Neural crest cell (in vitro differentiated cells): Measurements from ENCODE around the gene DNAI4. TPM values are rescaled to one million over a fixed set of nuclear protein-coding genes. Genes with fewer than 3 reads are reported as not detected.
"Not testable (repeated sequence)": the region's sequence is repeated elsewhere in the genome, so short reads cannot be mapped to it uniquely, and the experiment has no call there.

Source experiments
- DNase-seq: peaks from one replicate; pipeline ENCODE4 v3.0.0; 2021; ENCODE audit warnings: low read depth, mixed read lengths, low spot score
- H3K27ac Mint-ChIP-seq: one replicate; pipeline ENCODE4 v1.8.0; 2021; ENCODE audit warnings: mild to moderate bottlenecking, mixed read lengths; ENCODE audit not compliant: unreplicated experiment
- H3K27me3 Mint-ChIP-seq: 2 replicates; pipeline ENCODE4 v1.8.0; 2021; ENCODE audit warnings: low read depth, mild to moderate bottlenecking, mixed read lengths
- H3K36me3 Mint-ChIP-seq: 2 replicates; pipeline ENCODE4 v1.8.0; 2021; ENCODE audit warnings: low read depth, mild to moderate bottlenecking, mixed read lengths
- H3K4me1 Mint-ChIP-seq: 2 replicates; pipeline ENCODE4 v1.8.0; 2021; ENCODE audit warnings: mixed read lengths
- H3K4me3 Mint-ChIP-seq: one replicate; pipeline ENCODE4 v1.8.0; 2021; ENCODE audit warnings: mild to moderate bottlenecking, mixed read lengths
- H3K9me3 Mint-ChIP-seq: 2 replicates; pipeline ENCODE4 v1.8.0; 2021; ENCODE audit warnings: mixed read lengths
- total RNA-seq: library from RNA; stranded (reverse); gene quantifications from 2 replicates; pipeline ENCODE4 v1.2.1, GENCODE V29; 2021
- TF ChIP-seq, protein P1 (sequence below): fragments of 200-600 bp; sonication (generic); conservative IDR thresholded peaks from 2 replicates; pipeline ENCODE4 v1.5.0; 2021; ENCODE audit warnings: antibody characterized with exemption, mild to moderate bottlenecking

Gene DNAI4
- total RNA-seq, 1 donor from 2014 or later, result 8.0 TPM

DNA sequence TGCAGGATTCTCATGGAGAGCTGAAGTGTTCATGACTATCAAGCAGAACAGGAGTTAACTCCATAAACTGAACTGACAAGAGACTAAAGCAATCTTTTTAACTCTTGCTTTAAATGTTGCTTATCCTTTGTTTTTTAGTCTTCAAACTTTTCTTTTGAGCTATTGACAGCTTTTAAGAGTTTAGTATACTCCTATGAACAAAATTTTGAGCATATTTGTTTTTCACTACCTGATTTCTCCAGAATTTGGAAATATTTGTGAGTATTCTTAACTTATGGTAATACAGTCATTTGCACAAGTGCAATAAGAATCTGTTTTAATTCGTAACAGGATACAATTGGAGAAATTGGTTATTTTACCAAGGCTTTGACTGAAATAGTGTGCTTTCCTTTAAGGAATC is 7.2 kb downstream of the DNAI4 start:
- Mint-ChIP-seq H3K4me3 (no peak overlapping the region), H3K36me3 (peaks cover 18% of the 10 kb centered on the region), H3K27me3 (no peaks in the 10 kb centered on the region), H3K27ac (no peak overlapping the region), H3K9me3 (no peaks in the 10 kb centered on the region), H3K4me1 (peaks cover 5% of the 10 kb centered on the region)
- DNase-seq, result no peak
- TF ChIP-seq, protein P1, sequence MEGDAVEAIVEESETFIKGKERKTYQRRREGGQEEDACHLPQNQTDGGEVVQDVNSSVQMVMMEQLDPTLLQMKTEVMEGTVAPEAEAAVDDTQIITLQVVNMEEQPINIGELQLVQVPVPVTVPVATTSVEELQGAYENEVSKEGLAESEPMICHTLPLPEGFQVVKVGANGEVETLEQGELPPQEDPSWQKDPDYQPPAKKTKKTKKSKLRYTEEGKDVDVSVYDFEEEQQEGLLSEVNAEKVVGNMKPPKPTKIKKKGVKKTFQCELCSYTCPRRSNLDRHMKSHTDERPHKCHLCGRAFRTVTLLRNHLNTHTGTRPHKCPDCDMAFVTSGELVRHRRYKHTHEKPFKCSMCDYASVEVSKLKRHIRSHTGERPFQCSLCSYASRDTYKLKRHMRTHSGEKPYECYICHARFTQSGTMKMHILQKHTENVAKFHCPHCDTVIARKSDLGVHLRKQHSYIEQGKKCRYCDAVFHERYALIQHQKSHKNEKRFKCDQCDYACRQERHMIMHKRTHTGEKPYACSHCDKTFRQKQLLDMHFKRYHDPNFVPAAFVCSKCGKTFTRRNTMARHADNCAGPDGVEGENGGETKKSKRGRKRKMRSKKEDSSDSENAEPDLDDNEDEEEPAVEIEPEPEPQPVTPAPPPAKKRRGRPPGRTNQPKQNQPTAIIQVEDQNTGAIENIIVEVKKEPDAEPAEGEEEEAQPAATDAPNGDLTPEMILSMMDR, result no peak

DNA sequence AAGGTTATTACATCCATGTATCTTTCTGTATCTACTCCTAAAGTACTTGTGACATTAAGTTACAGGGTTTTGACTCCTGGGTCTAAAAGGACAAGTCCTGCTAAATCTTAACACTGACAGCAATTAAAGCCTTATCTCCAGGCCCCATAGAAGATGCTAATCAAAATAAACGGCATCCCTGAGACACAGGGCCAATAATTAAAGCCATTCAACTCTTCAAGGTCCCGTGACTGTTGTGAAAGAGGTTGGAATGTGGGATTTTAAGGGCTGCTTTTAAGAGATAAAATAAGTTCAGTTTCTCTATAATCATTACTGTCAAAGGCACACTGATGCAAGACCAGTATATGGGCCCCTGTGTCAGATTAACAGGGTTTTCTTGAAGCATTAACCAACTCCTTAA is 8.3 kb downstream of the DNAI4 start:
- no peak for DNase-seq
- Mint-ChIP-seq H3K4me3 (no peak overlapping the region), H3K9me3 (no peaks in the 10 kb centered on the region), H3K27me3 (no peaks in the 10 kb centered on the region), H3K36me3 (peaks cover 18% of the 10 kb centered on the region), H3K4me1 (no peaks in the 10 kb centered on the region), H3K27ac (no peak overlapping the region)
- TF ChIP-seq, protein P1, result no peak

DNA sequence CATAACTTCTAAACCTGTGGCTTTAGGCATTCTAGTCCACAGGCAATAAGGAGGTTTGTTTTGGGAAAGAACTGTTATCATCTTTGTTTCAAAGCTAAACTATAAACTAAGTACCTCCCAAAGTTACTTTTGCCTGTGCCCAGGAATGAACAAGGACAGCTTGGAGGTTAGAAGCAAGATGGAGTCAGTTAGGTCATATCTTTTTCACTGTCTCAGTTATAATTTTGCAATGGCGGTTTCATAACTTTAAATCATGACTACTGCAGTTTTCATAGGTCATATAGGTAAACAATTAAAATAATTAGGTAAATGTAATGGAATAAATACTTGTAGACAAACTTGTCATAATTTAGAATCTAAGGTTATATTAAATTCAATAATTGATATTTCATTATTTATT is 9.5 kb downstream of the DNAI4 start:
- not testable (repeated sequence) for H3K9me3 Mint-ChIP-seq, H3K4me1 Mint-ChIP-seq, H3K4me3 Mint-ChIP-seq, H3K27me3 Mint-ChIP-seq, DNase-seq, H3K27ac Mint-ChIP-seq
- peaks cover 18% of the 10 kb centered on the region for H3K36me3 Mint-ChIP-seq

DNA sequence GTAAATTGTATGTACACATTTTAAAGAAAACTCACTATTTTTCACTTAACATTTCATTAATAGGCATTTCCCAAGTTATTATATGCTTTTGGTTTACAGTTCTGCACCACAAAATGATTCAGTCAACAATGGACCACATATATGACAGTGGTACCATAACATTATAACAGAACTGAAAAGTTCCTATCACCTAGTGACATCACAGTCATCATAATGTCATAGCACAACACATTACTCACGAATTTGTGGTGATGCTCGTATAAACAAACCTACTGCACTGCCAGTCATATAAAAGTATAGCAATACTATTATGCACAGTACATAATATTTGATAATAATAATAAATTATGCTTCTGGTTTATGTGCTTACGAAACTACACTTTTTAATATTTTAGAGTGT is 30.9 kb downstream of the DNAI4 start:
- Mint-ChIP-seq H3K9me3 (no peaks in the 10 kb centered on the region), H3K27me3 (no peaks in the 10 kb centered on the region), H3K36me3 (peaks cover 12% of the 10 kb centered on the region), H3K4me3 (no peak overlapping the region), H3K4me1 (no peaks in the 10 kb centered on the region), H3K27ac (no peak overlapping the region)
- no peak for DNase-seq
- TF ChIP-seq, protein P1, result no peak

DNA sequence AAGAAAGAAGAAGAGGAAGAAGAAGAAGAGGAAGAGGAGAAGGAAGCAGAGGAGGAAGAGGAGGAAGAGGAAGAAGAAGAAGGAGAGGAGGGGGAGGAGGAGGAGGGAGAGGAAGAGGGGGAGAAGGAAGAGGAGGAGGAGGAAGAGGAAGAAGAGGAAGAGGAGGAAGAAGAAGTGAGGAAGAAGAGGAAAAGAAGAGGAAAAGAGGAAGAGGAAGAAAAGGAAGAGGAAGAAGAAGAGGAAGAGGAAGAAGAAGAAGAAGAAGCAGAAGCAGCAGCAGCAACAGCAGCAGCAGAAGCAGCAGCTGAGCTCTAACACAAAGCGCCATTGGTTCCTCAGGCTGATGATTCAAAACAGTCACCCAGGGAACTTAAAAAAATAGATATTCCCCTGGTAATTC is 34.0 kb downstream of the DNAI4 start:
- Mint-ChIP-seq H3K27ac (no peak overlapping the region), H3K4me1 (no peaks in the 10 kb centered on the region)

DNA sequence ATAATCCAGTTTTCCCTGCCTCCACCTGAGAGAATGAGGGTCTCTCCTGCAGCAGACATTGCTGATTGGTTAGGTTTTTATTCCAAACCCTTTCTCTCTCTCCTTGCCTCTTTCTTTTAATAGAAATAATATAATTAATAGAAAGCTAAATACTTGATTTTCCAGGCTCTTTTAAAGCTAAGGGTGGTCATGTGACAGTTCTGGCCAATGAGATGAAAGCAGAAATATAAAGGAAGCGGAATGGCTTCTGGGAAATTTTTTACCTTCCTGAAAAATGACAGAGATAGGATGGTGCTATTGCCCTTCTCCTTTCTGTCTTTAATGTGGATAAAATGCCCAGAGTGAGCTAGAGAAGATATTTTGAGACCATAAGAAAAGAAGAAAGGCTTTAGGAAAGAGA is 35.6 kb downstream of the DNAI4 start:
- Mint-ChIP-seq H3K36me3 (peaks cover 9% of the 10 kb centered on the region), H3K4me3 (no peak overlapping the region), H3K9me3 (peaks cover 2% of the 10 kb centered on the region), H3K4me1 (no peaks in the 10 kb centered on the region), H3K27me3 (no peaks in the 10 kb centered on the region), H3K27ac (no peak overlapping the region)
- TF ChIP-seq, protein P1, result no peak
- DNase-seq, result no peak

More for the DNA sequence above, 34.0 kb downstream of the DNAI4 start:
- Mint-ChIP-seq H3K9me3 (peaks cover 2% of the 10 kb centered on the region), H3K27me3 (no peaks in the 10 kb centered on the region), H3K4me3 (no peak overlapping the region), H3K36me3 (peaks cover 9% of the 10 kb centered on the region)
- TF ChIP-seq, protein P1, result no peak
- DNase-seq, result no peak
